Smooth muscle cell (in vitro differentiated cells): ENCODE results near the gene UFC1. TPM values are rescaled to one million over a fixed set of nuclear protein-coding genes. Genes with fewer than 3 reads are reported as not detected.

ENCODE experiments used
- DNase-seq: peaks from one replicate; lab custom pipeline; 2025; ENCODE audit not compliant: unreplicated experiment; lab: John Stamatoyannopoulos, UW
- H2AFZ ChIP-seq: fragments of 200-600 bp; sonication (generic); 2 replicates; pipeline ENCODE4 v1.6.0; 2016; ENCODE audit warnings: antibody characterized with exemption, low read depth, mild to moderate bottlenecking
- H3F3A ChIP-seq: fragments of 200-600 bp; sonication (generic); 2 replicates; pipeline ENCODE4 v1.6.0; 2017; ENCODE audit warnings: antibody characterized with exemption, low read depth
- H3K27ac ChIP-seq: fragments of 200-600 bp; sonication (generic); 2 replicates; pipeline ENCODE4 v1.5.1; 2016; ENCODE audit warnings: low read depth, mild to moderate bottlenecking
- H3K27me3 ChIP-seq: fragments of 200-600 bp; sonication (generic); 2 replicates; pipeline ENCODE4 v1.6.1; 2016; ENCODE audit warnings: low read depth, mild to moderate bottlenecking
- H3K36me3 ChIP-seq: fragments of 200-600 bp; sonication (generic); 2 replicates; pipeline ENCODE4 v1.5.1; 2016; ENCODE audit warnings: low read depth
- H3K4me1 ChIP-seq: fragments of 200-600 bp; sonication (generic); 2 replicates; pipeline ENCODE4 v1.5.1; 2016; ENCODE audit warnings: low read depth
- H3K4me2 ChIP-seq: fragments of 200-600 bp; sonication (generic); 2 replicates; pipeline ENCODE4 v1.6.0; 2016; ENCODE audit warnings: mild to moderate bottlenecking
- H3K4me3 ChIP-seq: fragments of 200-600 bp; sonication (generic); 2 replicates; pipeline ENCODE4 v1.5.1; 2016; ENCODE audit warnings: mild to moderate bottlenecking
- H3K79me2 ChIP-seq: fragments of 200-600 bp; sonication (generic); 2 replicates; pipeline ENCODE4 v1.6.0; 2016; ENCODE audit warnings: low read depth, mild to moderate bottlenecking
- H3K9ac ChIP-seq: fragments of 200-600 bp; sonication (generic); 2 replicates; pipeline ENCODE4 v1.6.0; 2016; ENCODE audit warnings: low read depth
- H3K9me3 ChIP-seq: fragments of 200-600 bp; sonication (generic); replicated peaks from 2 replicates; pipeline ENCODE4 v1.5.1; 2016; ENCODE audit warnings: low read depth
- H4K20me1 ChIP-seq: fragments of 200-600 bp; sonication (generic); 2 replicates; pipeline ENCODE4 v1.6.0; 2016; ENCODE audit warnings: low read depth
- WGBS: methylation state at CpG from one replicate; pipeline ENCODE4 v1.1.7; 2016; ENCODE audit warnings: low lambda C conversion rate; 5-methylcytosine and 5-hydroxymethylcytosine counted together
- polyA plus RNA-seq: library from polyadenylated mRNA; unstranded; fragments of >200 nt; fragmentation: Nextera tagmentation; extraction: Ambion mirVana; gene quantifications from 2 replicates; pipeline ENCODE4 v1.2.1, GENCODE V29; 2016
- total RNA-seq: library from RNA; depleted of rRNA; stranded (reverse); fragments of >200 nt; gene quantifications from 2 replicates; pipeline ENCODE4 v1.2.3, GENCODE V29; 2014
- TF ChIP-seq, protein P1 (sequence below): fragments of 200-600 bp; sonication (generic); IDR thresholded peaks from 2 replicates; pipeline ENCODE4 v1.5.1; 2017; ENCODE audit warnings: borderline replicate concordance, mild to moderate bottlenecking, antibody characterized with exemption; ENCODE audit not compliant: insufficient read depth, poor library complexity, severe bottlenecking

UFC1 gene
- total and polyA plus RNA-seq, 2 experiments from 2014 or later, result 57.1 to 81.5 TPM

GRCh38 chr1:161191971-161192370 is 38.2 kb downstream of the UFC1 start:
- Histone ChIP-seq H3K27me3 (no peaks in the 10 kb centered on the region), H4K20me1 (no peaks in the 10 kb centered on the region), H2AFZ (no peak overlapping the region), H3K9ac (no peak overlapping the region), H3F3A (no peaks in the 10 kb centered on the region), H3K4me2 (no peak overlapping the region), H3K4me3 (no peak overlapping the region), H3K36me3 (no peaks in the 10 kb centered on the region), H3K9me3 (no peaks in the 10 kb centered on the region), H3K79me2 (peaks cover 6% of the 10 kb centered on the region), H3K27ac (no peak overlapping the region), H3K4me1 (peaks cover 10% of the 10 kb centered on the region)
- DNase-seq, result no peak
- TF ChIP-seq, protein P1, sequence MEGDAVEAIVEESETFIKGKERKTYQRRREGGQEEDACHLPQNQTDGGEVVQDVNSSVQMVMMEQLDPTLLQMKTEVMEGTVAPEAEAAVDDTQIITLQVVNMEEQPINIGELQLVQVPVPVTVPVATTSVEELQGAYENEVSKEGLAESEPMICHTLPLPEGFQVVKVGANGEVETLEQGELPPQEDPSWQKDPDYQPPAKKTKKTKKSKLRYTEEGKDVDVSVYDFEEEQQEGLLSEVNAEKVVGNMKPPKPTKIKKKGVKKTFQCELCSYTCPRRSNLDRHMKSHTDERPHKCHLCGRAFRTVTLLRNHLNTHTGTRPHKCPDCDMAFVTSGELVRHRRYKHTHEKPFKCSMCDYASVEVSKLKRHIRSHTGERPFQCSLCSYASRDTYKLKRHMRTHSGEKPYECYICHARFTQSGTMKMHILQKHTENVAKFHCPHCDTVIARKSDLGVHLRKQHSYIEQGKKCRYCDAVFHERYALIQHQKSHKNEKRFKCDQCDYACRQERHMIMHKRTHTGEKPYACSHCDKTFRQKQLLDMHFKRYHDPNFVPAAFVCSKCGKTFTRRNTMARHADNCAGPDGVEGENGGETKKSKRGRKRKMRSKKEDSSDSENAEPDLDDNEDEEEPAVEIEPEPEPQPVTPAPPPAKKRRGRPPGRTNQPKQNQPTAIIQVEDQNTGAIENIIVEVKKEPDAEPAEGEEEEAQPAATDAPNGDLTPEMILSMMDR, result no peak
- WGBS, result 91% methylated on average over 8 of the region's 8 CpGs

GRCh38 chr1:161192476-161193465 is 39.0 kb downstream of the UFC1 start:
- WGBS, result 63% methylated on average over 13 of the region's 15 CpGs
- no peaks in the 10 kb centered on the region for H3K9me3 ChIP-seq
- no peak overlapping the region for H3K27ac ChIP-seq
- H4K20me1 ChIP-seq, result no peaks in the 10 kb centered on the region
- no peaks in the 10 kb centered on the region for H3K36me3 ChIP-seq
- H3F3A ChIP-seq, result peaks cover 7% of the 10 kb centered on the region
- H3K4me1 ChIP-seq, result peaks cover 18% of the 10 kb centered on the region
- TF ChIP-seq, protein P1, result peak; percentile 78
- no peak overlapping the region for H2AFZ ChIP-seq
- DNase-seq, result no peak
- no peak overlapping the region for H3K4me2 ChIP-seq
- no peak overlapping the region for H3K4me3 ChIP-seq
- no peaks in the 10 kb centered on the region for H3K27me3 ChIP-seq
- peaks cover 6% of the 10 kb centered on the region for H3K79me2 ChIP-seq
- no peak overlapping the region for H3K9ac ChIP-seq

GRCh38 chr1:161193561-161194235 is 39.9 kb downstream of the UFC1 start:
- no peak overlapping the region for H3K9ac ChIP-seq
- H3K4me2 ChIP-seq, result no peak overlapping the region
- H3K36me3 ChIP-seq, result no peaks in the 10 kb centered on the region
- peaks cover 7% of the 10 kb centered on the region for H3F3A ChIP-seq
- TF ChIP-seq, protein P1, result no peak
- H3K4me3 ChIP-seq, result no peak overlapping the region
- H3K4me1 ChIP-seq, result peaks cover 23% of the 10 kb centered on the region
- DNase-seq, result no peak
- no peak overlapping the region for H2AFZ ChIP-seq
- 97% methylated on average over 21 of the region's 21 CpGs for WGBS
- H3K79me2 ChIP-seq, result peaks cover 6% of the 10 kb centered on the region
- H3K9me3 ChIP-seq, result no peaks in the 10 kb centered on the region
- H3K27me3 ChIP-seq, result no peaks in the 10 kb centered on the region
- H3K27ac ChIP-seq, result no peak overlapping the region
- H4K20me1 ChIP-seq, result no peaks in the 10 kb centered on the region
